Tibial artery (tissue), 4 donors: ENCODE data around the gene PTPRN.

Source experiments
- DNase-seq, 2 donors: peaks; one replicate each; pipeline ENCODE4 v3.0.0-alpha.2; 2019
- H3K27ac ChIP-seq, 2 donors: fragments of 200-600 bp; sonication (generic) in 1 of 2; 1 replicate in 1 of 2; 2 replicates in 1 of 2; pipeline ENCODE4 v1.5.1; 2018 to 2019; ENCODE audit warnings: mild to moderate bottlenecking in 1 of 2
- H3K27me3 ChIP-seq, 2 donors: fragments of 200-600 bp; sonication (generic) in 1 of 2; one replicate each; pipeline versions ENCODE4 v1.5.1 to v1.6.0; 2016 to 2019
- H3K36me3 ChIP-seq, 3 donors: fragments of 200-600 bp; sonication (generic) in 2 of 3; one replicate each; pipeline ENCODE4 v1.5.1; 2016 to 2019; ENCODE audit warnings: mild to moderate bottlenecking in 2 of 3
- H3K4me1 ChIP-seq, 4 donors: fragments of 200-600 bp; sonication (generic) in 2 of 4; 1 replicate in 3 of 4; 2 replicates in 1 of 4; pipeline ENCODE4 v1.5.1; 2016 to 2019
- H3K4me3 ChIP-seq, 2 donors: fragments of 200-600 bp; sonication (generic) in 1 of 2; 1 replicate in 1 of 2; 2 replicates in 1 of 2; pipeline ENCODE4 v1.5.1; 2018 to 2019; ENCODE audit warnings: mild to moderate bottlenecking in 2 of 2
- H3K9me3 ChIP-seq, 3 donors: fragments of 200-600 bp; sonication (generic) in 1 of 3; one replicate each; pipeline ENCODE4 v1.5.1; 2016 to 2019
- CTCF ChIP-seq, 2 experiments: fragments of 200-600 bp in 1 of 2; fragments of 450-650 bp in 1 of 2; IDR thresholded peaks; one replicate each; pipeline ENCODE4 v1.5.1; 2017 to 2019; ENCODE audit warnings: antibody characterized with exemption in 2 of 2, mild to moderate bottlenecking in 1 of 2, moderate library complexity in 1 of 2
- intact Hi-C: fragments of 100-400 bp; cut with DNase I; formaldehyde crosslinking; loops from one replicate; pipeline ENCODE4 v1.15.0; 2023; ENCODE audit warnings: low total_unique reads

Gene PTPRN

GRCh38 chr2:219286436-219287115 is 22.6 kb downstream of the PTPRN start:
- Histone ChIP-seq H3K4me1 (peaks cover 0 to 53% (median 28%) of the 10 kb centered on the region in 4 donors), H3K9me3 (no peaks in the 10 kb centered on the region), H3K27ac (peak overlapping the region; percentile 54 to 67), H3K4me3 (no peak overlapping the region), H3K27me3 (no peaks in the 10 kb centered on the region), H3K36me3 (peaks cover 33 to 53% (median 47%) of the 10 kb centered on the region in 3 donors)
- intact Hi-C loops = no loop called here
- no peak for DNase-seq
- TF ChIP-seq CTCF (IDR thresholded peaks at IDR 0.05) = no peak

- no peak for DNase-seq
- intact Hi-C loops = no loop called here
- Histone ChIP-seq H3K27me3 (no peaks in the 10 kb centered on the region), H3K9me3 (no peaks in the 10 kb centered on the region), H3K4me3 (no peak overlapping the region), H3K4me1 (peaks cover 0 to 59% (median 31%) of the 10 kb centered on the region in 4 donors), H3K36me3 (peaks cover 39 to 59% (median 53%) of the 10 kb centered on the region in 3 donors), H3K27ac (peak overlapping the region; percentile 54 to 67)
- TF ChIP-seq CTCF (IDR thresholded peaks at IDR 0.05) = no peak
Observed at GRCh38 chr2:219285894-219286425, 23.2 kb downstream of the PTPRN start.

GRCh38 chr2:219285373-219285735 is 23.8 kb downstream of the PTPRN start:
- no peak overlapping the region for H3K4me3 ChIP-seq
- DNase-seq = no peak
- TF ChIP-seq CTCF (IDR thresholded peaks at IDR 0.05) = no peak
- no peaks in the 10 kb centered on the region for H3K27me3 ChIP-seq
- H3K36me3 ChIP-seq = peaks cover 40 to 65% (median 59%) of the 10 kb centered on the region in 3 donors
- no peaks in the 10 kb centered on the region for H3K9me3 ChIP-seq
- peak overlapping the region; percentile 54 to 67 for H3K27ac ChIP-seq
- intact Hi-C loops = no loop called here
- H3K4me1 ChIP-seq = peaks cover 0 to 64% (median 36%) of the 10 kb centered on the region in 4 donors

- TF ChIP-seq CTCF (IDR thresholded peaks at IDR 0.05) = no peak
- intact Hi-C loops = no loop called here
- DNase-seq = no peak
- H3K27me3 ChIP-seq = no peaks in the 10 kb centered on the region
- H3K4me3 ChIP-seq = no peak overlapping the region
- peak overlapping the region; percentile 54 to 67 for H3K27ac ChIP-seq
- H3K4me1 ChIP-seq = peaks cover 0 to 64% (median 38%) of the 10 kb centered on the region in 4 donors
- H3K36me3 ChIP-seq = peaks cover 40 to 65% (median 59%) of the 10 kb centered on the region in 3 donors
- no peaks in the 10 kb centered on the region for H3K9me3 ChIP-seq
Observed at GRCh38 chr2:219284501-219285372, 24.5 kb downstream of the PTPRN start.

- TF ChIP-seq CTCF (IDR thresholded peaks at IDR 0.05) = no peak
- Histone ChIP-seq H3K27ac (peak overlapping the region in 1 of 2 donors; percentile 11), H3K4me3 (no peak overlapping the region), H3K27me3 (no peaks in the 10 kb centered on the region), H3K9me3 (no peaks in the 10 kb centered on the region), H3K36me3 (peaks cover 40 to 65% (median 59%) of the 10 kb centered on the region in 3 donors), H3K4me1 (peaks cover 0 to 61% (median 38%) of the 10 kb centered on the region in 4 donors)
- no peak for DNase-seq
- intact Hi-C loops = no loop called here
Observed at GRCh38 chr2:219282943-219283581, 26.1 kb downstream of the PTPRN start.
